ENCODE results near the gene BNC2. TPM values are rescaled to one million over a fixed set of nuclear protein-coding genes. Genes with fewer than 3 reads are reported as not detected.

BNC2 gene
- total RNA-seq, 1 experiment from 2014 or later, result 11.7 TPM

- DNase-seq (no peak), ATAC-seq (no peak)
- Histone ChIP-seq H3K4me2 (ENCODE audit: low read length) (no peak overlapping the region), H3K9me2 (replicated peaks; ENCODE audit: low read length) (no peaks in the 10 kb centered on the region), H3K4me3 (ENCODE audit: low read length) (no peak overlapping the region), H3K4me1 (ENCODE audit: insufficient read depth, low read length) (peaks cover 10% of the 10 kb centered on the region), H3K79me2 (ENCODE audit: low read length) (no peaks in the 10 kb centered on the region; the same call in 1 of the 2 replicates), H3K27me3 (ENCODE audit: low read length) (no peaks in the 10 kb centered on the region), H2AFZ (ENCODE audit: low read length) (no peak overlapping the region), H3K27ac (ENCODE audit: low read length) (no peak overlapping the region), H3K36me3 (ENCODE audit: low read depth, low read length) (no peaks in the 10 kb centered on the region), H4K20me1 (ENCODE audit: low read length) (no peaks in the 10 kb centered on the region), H3F3A (ENCODE audit: low read length, unreplicated experiment) (no peaks in the 10 kb centered on the region), H3K9ac (ENCODE audit: low read length) (no peak overlapping the region), H3K9me3 (ENCODE audit: low read length) (no peaks in the 10 kb centered on the region)
- POLR2A ChIA-PET (ENCODE audit: unreplicated experiment), result no interaction called here
- no TSS peak for BruUV-seq (replicated peaks)
- intact Hi-C loops (cut with micrococcal nuclease), result no loop called here
- TF ChIP-seq, protein P1, sequence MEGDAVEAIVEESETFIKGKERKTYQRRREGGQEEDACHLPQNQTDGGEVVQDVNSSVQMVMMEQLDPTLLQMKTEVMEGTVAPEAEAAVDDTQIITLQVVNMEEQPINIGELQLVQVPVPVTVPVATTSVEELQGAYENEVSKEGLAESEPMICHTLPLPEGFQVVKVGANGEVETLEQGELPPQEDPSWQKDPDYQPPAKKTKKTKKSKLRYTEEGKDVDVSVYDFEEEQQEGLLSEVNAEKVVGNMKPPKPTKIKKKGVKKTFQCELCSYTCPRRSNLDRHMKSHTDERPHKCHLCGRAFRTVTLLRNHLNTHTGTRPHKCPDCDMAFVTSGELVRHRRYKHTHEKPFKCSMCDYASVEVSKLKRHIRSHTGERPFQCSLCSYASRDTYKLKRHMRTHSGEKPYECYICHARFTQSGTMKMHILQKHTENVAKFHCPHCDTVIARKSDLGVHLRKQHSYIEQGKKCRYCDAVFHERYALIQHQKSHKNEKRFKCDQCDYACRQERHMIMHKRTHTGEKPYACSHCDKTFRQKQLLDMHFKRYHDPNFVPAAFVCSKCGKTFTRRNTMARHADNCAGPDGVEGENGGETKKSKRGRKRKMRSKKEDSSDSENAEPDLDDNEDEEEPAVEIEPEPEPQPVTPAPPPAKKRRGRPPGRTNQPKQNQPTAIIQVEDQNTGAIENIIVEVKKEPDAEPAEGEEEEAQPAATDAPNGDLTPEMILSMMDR (conservative IDR thresholded peaks at IDR 0.05; ENCODE audit: low read depth, low read length), result no peak
- TF ChIP-seq EZH2 (IDR thresholded peaks at IDR 0.05; ENCODE audit: low read length, unreplicated experiment) (no peak), EZH2phosphoT487 (IDR thresholded peaks at IDR 0.05; ENCODE audit: borderline replicate concordance, low read length) (no peak)
- CTCF ChIA-PET, result no interaction called here
Measured at GRCh38 chr9:16455842-16456241, 414.6 kb downstream of the BNC2 start.

DNA sequence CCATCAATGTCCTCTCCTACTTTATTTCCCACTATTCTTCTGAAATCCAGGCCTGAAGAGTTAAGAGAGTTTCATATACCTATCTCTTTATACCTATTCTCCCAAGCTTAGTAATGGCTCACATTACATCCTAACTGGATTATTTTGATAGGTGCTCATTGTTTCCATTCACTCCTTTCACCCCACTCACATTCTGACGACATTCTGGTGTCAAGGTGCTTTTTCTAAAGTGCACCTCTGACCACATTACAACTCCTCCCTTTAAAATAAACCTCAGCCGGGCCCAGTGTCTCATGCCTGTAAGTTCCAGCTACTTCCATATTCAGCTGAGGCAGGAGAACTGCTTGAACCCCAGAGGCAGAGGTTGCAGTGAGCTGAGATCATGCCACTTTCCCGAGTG, 417.1 kb downstream of the BNC2 start:
- Histone ChIP-seq H2AFZ (ENCODE audit: low read length) (no peak overlapping the region), H3K9me3 (ENCODE audit: low read length) (no peaks in the 10 kb centered on the region), H3F3A (ENCODE audit: low read length, unreplicated experiment) (no peaks in the 10 kb centered on the region), H3K4me2 (ENCODE audit: low read length) (no peak overlapping the region), H4K20me1 (ENCODE audit: low read length) (no peaks in the 10 kb centered on the region), H3K9me2 (replicated peaks; ENCODE audit: low read length) (no peaks in the 10 kb centered on the region), H3K27me3 (ENCODE audit: low read length) (no peaks in the 10 kb centered on the region), H3K4me1 (ENCODE audit: insufficient read depth, low read length) (no peaks in the 10 kb centered on the region), H3K79me2 (ENCODE audit: low read length) (no peaks in the 10 kb centered on the region; the same call in 1 of the 2 replicates), H3K4me3 (ENCODE audit: low read length) (no peak overlapping the region), H3K27ac (ENCODE audit: low read length) (no peak overlapping the region), H3K9ac (ENCODE audit: low read length) (no peak overlapping the region), H3K36me3 (ENCODE audit: low read depth, low read length) (no peaks in the 10 kb centered on the region)
- TF ChIP-seq EZH2 (IDR thresholded peaks at IDR 0.05; ENCODE audit: low read length, unreplicated experiment) (no peak), EZH2phosphoT487 (IDR thresholded peaks at IDR 0.05; ENCODE audit: borderline replicate concordance, low read length) (no peak)
- TF ChIP-seq, protein P1 (conservative IDR thresholded peaks at IDR 0.05; ENCODE audit: low read depth, low read length), result no peak
- CTCF ChIA-PET, result no interaction called here
- DNase-seq (no peak), ATAC-seq (no peak)
- BruUV-seq (replicated peaks), result no TSS peak
- POLR2A ChIA-PET (ENCODE audit: unreplicated experiment), result no interaction called here
- intact Hi-C loops (cut with micrococcal nuclease), result no loop called here

GRCh38 chr9:16450578-16450977, 419.9 kb downstream of the BNC2 start:
- TF ChIP-seq, protein P1 (conservative IDR thresholded peaks at IDR 0.05; ENCODE audit: low read depth, low read length), result no peak
- TF ChIP-seq EZH2phosphoT487 (IDR thresholded peaks at IDR 0.05; ENCODE audit: borderline replicate concordance, low read length), result no peak
- no peak for TF ChIP-seq EZH2 (IDR thresholded peaks at IDR 0.05; ENCODE audit: low read length, unreplicated experiment)
- no peak overlapping the region for H3K27ac ChIP-seq (ENCODE audit: low read length)
- no peak overlapping the region for H3K4me2 ChIP-seq (ENCODE audit: low read length)
- no peaks in the 10 kb centered on the region for H3K27me3 ChIP-seq (ENCODE audit: low read length)
- H4K20me1 ChIP-seq (ENCODE audit: low read length), result no peaks in the 10 kb centered on the region
- intact Hi-C loops (cut with micrococcal nuclease), result no loop called here
- peaks cover 6% of the 10 kb centered on the region for H3K4me1 ChIP-seq (ENCODE audit: insufficient read depth, low read length)
- DNase-seq (no peak), ATAC-seq (no peak)
- H3K79me2 ChIP-seq (ENCODE audit: low read length), result no peaks in the 10 kb centered on the region
- H2AFZ ChIP-seq (ENCODE audit: low read length), result no peak overlapping the region
- no peaks in the 10 kb centered on the region for H3F3A ChIP-seq (ENCODE audit: low read length, unreplicated experiment)
- no peak overlapping the region for H3K9ac ChIP-seq (ENCODE audit: low read length)
- H3K9me2 ChIP-seq (replicated peaks; ENCODE audit: low read length), result no peaks in the 10 kb centered on the region
- BruUV-seq (replicated peaks), result no TSS peak
- POLR2A ChIA-PET (ENCODE audit: unreplicated experiment), result no interaction called here
- no peak overlapping the region for H3K4me3 ChIP-seq (ENCODE audit: low read length)
- H3K36me3 ChIP-seq (ENCODE audit: low read depth, low read length), result no peaks in the 10 kb centered on the region
- H3K9me3 ChIP-seq (ENCODE audit: low read length), result no peaks in the 10 kb centered on the region
- CTCF ChIA-PET, result no interaction called here
